GM23338 (cell line): ENCODE measurements around the gene RPL28.
A peak's percentile ranks its signal among the peaks of the same experiment; 100 is the strongest.

ENCODE experiments used
- CREB1 ChIP-seq: fragments of 250-450 bp; sonication (Bioruptor Pico); IDR thresholded peaks from 2 replicates; pipeline ENCODE4 v1.5.0; 2020; ENCODE audit warnings: low read depth, mild to moderate bottlenecking, moderate library complexity
- CTCF ChIP-seq, 2 experiments: fragments of 200-600 bp in 1 of 2; sonication (generic) in 1 of 2; conservative IDR thresholded peaks; 2 replicates each; pipeline versions ENCODE4 v1.5.1 to v1.6.1; 2016 to 2017; ENCODE audit warnings: antibody characterized with exemption in 2 of 2, low read depth in 2 of 2, mild to moderate bottlenecking in 2 of 2, moderate library complexity in 1 of 2
- EZH2 ChIP-seq: fragments of 200-600 bp; sonication (generic); IDR thresholded peaks from one replicate; pipeline ENCODE4 v1.8.0; 2017; ENCODE audit warnings: antibody characterized with exemption, mild to moderate bottlenecking, low read depth; ENCODE audit not compliant: unreplicated experiment
- EZH2phosphoT487 ChIP-seq: fragments of 200-600 bp; sonication (generic); IDR thresholded peaks from one replicate; pipeline ENCODE4 v1.8.1; 2018; ENCODE audit warnings: antibody characterized with exemption; ENCODE audit not compliant: unreplicated experiment
- JUNB ChIP-seq: IDR thresholded peaks from one replicate; pipeline ENCODE4 v1.6.1; 2016; ENCODE audit warnings: antibody characterized with exemption; ENCODE audit not compliant: unreplicated experiment
- POLR2AphosphoS5 ChIP-seq: IDR thresholded peaks from 2 replicates; pipeline ENCODE4 v1.6.1; 2016; ENCODE audit warnings: antibody characterized with exemption, low read depth
- REST ChIP-seq: IDR thresholded peaks from one replicate; pipeline ENCODE4 v1.6.1; 2018; ENCODE audit warnings: antibody characterized with exemption; ENCODE audit not compliant: unreplicated experiment
- STAT1 ChIP-seq: IDR thresholded peaks from one replicate; pipeline ENCODE4 v1.6.1; 2016; ENCODE audit warnings: antibody characterized with exemption; ENCODE audit not compliant: unreplicated experiment

GRCh38 chr19:55377356-55378131 is 8.2 kb upstream of the RPL28 start:
- no peak for TF ChIP-seq EZH2
- TF ChIP-seq CTCF (conservative IDR thresholded peaks at IDR 0.05; ENCODE audit: low read depth in 2 of 2): no peak
- TF ChIP-seq JUNB: no peak
- TF ChIP-seq REST: no peak
- no peak for TF ChIP-seq CREB1 (CRISPR knock-in tag)
- TF ChIP-seq EZH2phosphoT487: no peak
- TF ChIP-seq POLR2AphosphoS5: peak; percentile 65; the same call in 1 of the 2 replicates
- TF ChIP-seq STAT1: no peak
